Endothelial cell of umbilical vein (primary cell): Measurements from ENCODE around the gene ANXA2. TPM values are rescaled to one million over a fixed set of nuclear protein-coding genes. Genes with fewer than 3 reads are reported as not detected.

Experiments used
- BruUV-seq: library from RNA; stranded (reverse); fragments of 400-500 nt; replicated peaks from 2 replicates; lab custom pipeline; 2021; lab: Mats Ljungman, UMichigan
- CTCF ChIA-PET: fragments of 300-600, 350-600 bp; sonication (Branson Sonifier 250); formaldehyde crosslinking; loops from one replicate; lab custom pipeline; 2021; ENCODE audit warnings: antibody characterized with exemption, inconsistent platforms; lab: Charles Lee
- POLR2A ChIA-PET: fragments of 300-600, 350-600 bp; sonication (Branson Sonifier 250); formaldehyde crosslinking; loops from one replicate; lab custom pipeline; 2021; ENCODE audit warnings: antibody characterized with exemption, inconsistent platforms; lab: Charles Lee
- DNase-seq: peaks from one replicate; pipeline ENCODE4 v3.0.0-alpha.2; 2011; ENCODE audit warnings: low read depth, low spot score
- FAIRE-seq: peaks from 2 replicates; lab custom pipeline; 2011; peaks lifted over from hg19 to GRCh38; lab: Jason Lieb, UNC
- H2AFZ ChIP-seq: 2 replicates; pipeline ENCODE4 v1.6.0; 2012; ENCODE audit warnings: low read depth, low read length, control low read depth, inconsistent platforms
- H3K27ac ChIP-seq: 2 replicates; pipeline ENCODE4 v1.5.1; 2011; ENCODE audit warnings: low read depth, mild to moderate bottlenecking, control low read depth, low read length, moderate library complexity; ENCODE audit not compliant: insufficient read depth
- H3K27me3 ChIP-seq, 2 experiments: 2 replicates each; pipeline versions ENCODE4 v1.6.0 to v1.6.1; 2011; ENCODE audit warnings: low read length in 2 of 2, mixed read lengths in 1 of 2; ENCODE audit not compliant: control insufficient read depth in 2 of 2, insufficient read depth in 2 of 2
- H3K36me3 ChIP-seq, 2 experiments: 2 replicates in 1 of 2; 3 replicates in 1 of 2; pipeline ENCODE4 v1.5.1; 2011; ENCODE audit warnings: low read length in 2 of 2, mild to moderate bottlenecking in 1 of 2, moderate library complexity in 1 of 2; ENCODE audit not compliant: control insufficient read depth in 2 of 2, insufficient read depth in 2 of 2; ENCODE audit errors: extremely low read depth in 1 of 2
- H3K4me1 ChIP-seq: 3 replicates; pipeline ENCODE4 v1.5.1; 2011; ENCODE audit warnings: mild to moderate bottlenecking, low read length; ENCODE audit not compliant: control insufficient read depth, insufficient read depth; ENCODE audit errors: extremely low read depth
- H3K4me2 ChIP-seq: 2 replicates; pipeline ENCODE4 v1.6.1; 2011; ENCODE audit warnings: low read length, control low read depth, mixed read lengths; ENCODE audit not compliant: insufficient read depth
- H3K4me3 ChIP-seq, 3 experiments: fragments of 200-600 bp in 1 of 3; sonication (generic), shearing (Covaris generic) in 1 of 3; replicated peaks in 1 of 3; 2 replicates each; pipeline ENCODE4 v1.5.1; 2011 to 2016; ENCODE audit warnings: control low read depth in 3 of 3, low read length in 3 of 3, mild to moderate bottlenecking in 2 of 3, inconsistent platforms in 1 of 3, low read depth in 1 of 3, moderate library complexity in 1 of 3; ENCODE audit not compliant: insufficient read depth in 1 of 3
- H3K79me2 ChIP-seq: 2 replicates; pipeline ENCODE4 v1.6.0; 2012; ENCODE audit warnings: low read length, inconsistent platforms; ENCODE audit not compliant: control insufficient read depth, insufficient read depth
- H3K9ac ChIP-seq: replicated peaks from 2 replicates; pipeline ENCODE3; 2011; ENCODE audit warnings: low read length, control low read depth; ENCODE audit not compliant: insufficient read depth; ENCODE audit errors: extremely low read depth
- H3K9me1 ChIP-seq: replicated peaks from 3 replicates; pipeline ENCODE4 v1.6.0; 2011; ENCODE audit warnings: mild to moderate bottlenecking, low read length; ENCODE audit not compliant: control insufficient read depth, insufficient read depth; ENCODE audit errors: extremely low read depth
- H3K9me3 ChIP-seq: replicated peaks from 2 replicates; pipeline ENCODE4 v1.5.1; 2012; ENCODE audit warnings: low read length, inconsistent platforms; ENCODE audit not compliant: control insufficient read depth, insufficient read depth
- H4K20me1 ChIP-seq: replicated peaks from 2 replicates; pipeline ENCODE3; 2011; ENCODE audit warnings: mild to moderate bottlenecking, low read length; ENCODE audit not compliant: control insufficient read depth, insufficient read depth; ENCODE audit errors: extremely low read depth
- MAX ChIP-seq: IDR thresholded peaks from 2 replicates; pipeline ENCODE4 v1.6.1; 2011; ENCODE audit not compliant: insufficient read depth, insufficient read length
- POLR2AphosphoS5 ChIP-seq: IDR thresholded peaks from 2 replicates; pipeline ENCODE4 v1.6.1; 2012; ENCODE audit warnings: low read depth, mild to moderate bottlenecking, control low read depth, low read length, moderate library complexity; ENCODE audit not compliant: insufficient read depth
- dilution Hi-C: fragments of 300-500 bp; cut with MboI; formaldehyde crosslinking; loops from one replicate; pipeline ENCODE4 v1.15.0; 2019; ENCODE audit warnings: low sequenced_read_pairs; ENCODE audit not compliant: extremely low pct_ligation_motif_present
- intact Hi-C: fragments of 100-400 bp; cut with micrococcal nuclease; formaldehyde crosslinking; loops from one replicate; pipeline ENCODE4 v1.10.0; 2022
- polyA plus RNA-seq, 4 experiments: library from polyadenylated mRNA; depleted of rRNA in 3 of 4; stranded (reverse) in 3 of 4; unstranded in 1 of 4; fragments of >200 nt; gene quantifications; 2 replicates each; pipeline versions ENCODE4 v1.2.1 to v1.2.3, GENCODE V29; 2011 to 2012; ENCODE audit warnings: missing spikeins in 1 of 4
- total RNA-seq: library from RNA; stranded (reverse); gene quantifications from 2 replicates; pipeline ENCODE4 v1.2.3, GENCODE V29; 2021
- TF ChIP-seq, protein P1 (sequence below), 2 donors: IDR thresholded peaks; 1 replicate in 1 of 2; 2 replicates in 1 of 2; pipeline ENCODE4 v1.5.1; 2011; ENCODE audit warnings: low read length in 2 of 2, mild to moderate bottlenecking in 2 of 2, moderate library complexity in 2 of 2, control low read depth in 1 of 2, inconsistent platforms in 1 of 2, low read depth in 1 of 2; ENCODE audit not compliant: insufficient read depth in 1 of 2; ENCODE audit errors: extremely low read depth in 1 of 2

Gene ANXA2
- total and polyA plus RNA-seq, 2 donors (not counting 3 experiments of a cell fraction or from before 2014, with no cell fraction given), result 2,725 to 3,299 TPM

DNA sequence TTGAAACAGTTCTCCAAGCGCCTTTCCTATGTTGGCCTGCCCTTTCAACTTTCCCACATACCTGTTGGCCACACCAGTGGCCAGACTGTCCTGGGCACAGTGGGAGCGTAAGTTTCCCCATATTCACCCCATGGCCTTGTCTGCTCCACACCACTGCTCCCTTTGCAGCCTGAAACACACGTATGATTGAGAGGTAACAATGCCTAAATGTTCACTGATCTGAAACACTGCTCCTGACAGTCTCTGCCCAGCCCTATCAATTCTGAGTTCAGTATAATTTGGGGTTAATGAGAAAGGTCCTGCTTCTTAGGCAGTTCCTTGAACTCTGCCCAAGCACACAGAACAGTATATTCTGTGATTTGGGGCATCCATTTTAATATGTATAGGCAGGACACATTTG is 52.2 kb downstream of the ANXA2 start:
- Histone ChIP-seq H3K27ac (no peak overlapping the region), H3K79me2 (no peaks in the 10 kb centered on the region), H4K20me1 (no peaks in the 10 kb centered on the region), H3K4me1 (no peaks in the 10 kb centered on the region), H3K9me3 (no peaks in the 10 kb centered on the region), H3K9ac (no peak overlapping the region), H3K27me3 (no peaks in the 10 kb centered on the region), H3K36me3 (peaks cover 41% of the 10 kb centered on the region in 2 experiments), H2AFZ (no peak overlapping the region), H3K4me2 (no peak overlapping the region), H3K9me1 (no peaks in the 10 kb centered on the region), H3K4me3 (no peak overlapping the region)
- BruUV-seq, result no TSS peak
- TF ChIP-seq POLR2AphosphoS5, result peak; percentile 12
- TF ChIP-seq, protein P1, sequence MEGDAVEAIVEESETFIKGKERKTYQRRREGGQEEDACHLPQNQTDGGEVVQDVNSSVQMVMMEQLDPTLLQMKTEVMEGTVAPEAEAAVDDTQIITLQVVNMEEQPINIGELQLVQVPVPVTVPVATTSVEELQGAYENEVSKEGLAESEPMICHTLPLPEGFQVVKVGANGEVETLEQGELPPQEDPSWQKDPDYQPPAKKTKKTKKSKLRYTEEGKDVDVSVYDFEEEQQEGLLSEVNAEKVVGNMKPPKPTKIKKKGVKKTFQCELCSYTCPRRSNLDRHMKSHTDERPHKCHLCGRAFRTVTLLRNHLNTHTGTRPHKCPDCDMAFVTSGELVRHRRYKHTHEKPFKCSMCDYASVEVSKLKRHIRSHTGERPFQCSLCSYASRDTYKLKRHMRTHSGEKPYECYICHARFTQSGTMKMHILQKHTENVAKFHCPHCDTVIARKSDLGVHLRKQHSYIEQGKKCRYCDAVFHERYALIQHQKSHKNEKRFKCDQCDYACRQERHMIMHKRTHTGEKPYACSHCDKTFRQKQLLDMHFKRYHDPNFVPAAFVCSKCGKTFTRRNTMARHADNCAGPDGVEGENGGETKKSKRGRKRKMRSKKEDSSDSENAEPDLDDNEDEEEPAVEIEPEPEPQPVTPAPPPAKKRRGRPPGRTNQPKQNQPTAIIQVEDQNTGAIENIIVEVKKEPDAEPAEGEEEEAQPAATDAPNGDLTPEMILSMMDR (IDR thresholded peaks at IDR 0.05; ENCODE audit: extremely low read depth in 1 of 2, insufficient read depth in 1 of 2, low read depth in 1 of 2, low read length in 2 of 2), result no peak
- dilution Hi-C loops (no loop called here), intact Hi-C loops (no loop called here)
- FAIRE-seq (no peak), DNase-seq (no peak)
- ChIA-PET POLR2A (no interaction called here), CTCF (interaction anchor here (0.6 kb wide), 1 partner anchor 654 kb away, joined by 3 read pairs; no protein-coding TSS in a partner anchor)

- Histone ChIP-seq H3K9me1 (no peaks in the 10 kb centered on the region), H3K36me3 (peaks cover 36 to 41% of the 10 kb centered on the region in 2 experiments), H3K9ac (no peak overlapping the region), H3K27me3 (no peaks in the 10 kb centered on the region), H3K79me2 (no peaks in the 10 kb centered on the region), H3K4me2 (no peak overlapping the region), H3K4me3 (no peak overlapping the region), H2AFZ (no peak overlapping the region), H3K4me1 (no peaks in the 10 kb centered on the region), H4K20me1 (no peaks in the 10 kb centered on the region), H3K9me3 (no peaks in the 10 kb centered on the region), H3K27ac (no peak overlapping the region)
- DNase-seq (no peak), FAIRE-seq (no peak)
- ChIA-PET POLR2A (no interaction called here), CTCF (interaction anchor here (0.6 to 1.5 kb wide), 3 partner anchors 19 to 653 kb away, joined by 3 read pairs; no protein-coding TSS in a partner anchor)
- intact Hi-C loops (no loop called here), dilution Hi-C loops (no loop called here)
- BruUV-seq, result no TSS peak
- TF ChIP-seq MAX, result no peak
Measured at GRCh38 chr15:60344987-60345386, 52.8 kb downstream of the ANXA2 start.
